Activated naive CD4-positive, alpha-beta T cell treated with anti-CD3 and anti-CD28 coated beads for 36 hours (primary cell): ENCODE results near the gene MAP3K14. TPM values are rescaled to one million over a fixed set of nuclear protein-coding genes. Genes with fewer than 3 reads are reported as not detected.

Source experiments
- CTCF ChIA-PET: fragments of 350-600 bp; sonication (Branson Sonifier 250); formaldehyde crosslinking; loops from one replicate; lab custom pipeline; 2021; ENCODE audit warnings: antibody characterized with exemption; lab: Charles Lee
- DNase-seq: peaks from one replicate; pipeline ENCODE4 v3.0.0-alpha.2; 2020
- H3K27ac Mint-ChIP-seq: one replicate; pipeline ENCODE4 v1.8.0; 2021; ENCODE audit warnings: mild to moderate bottlenecking, mixed read lengths
- H3K27me3 Mint-ChIP-seq: one replicate; pipeline ENCODE4 v1.8.0; 2021; ENCODE audit warnings: low read depth, mixed read lengths
- H3K36me3 Mint-ChIP-seq: one replicate; pipeline ENCODE4 v1.8.0; 2021; ENCODE audit warnings: low read depth, mixed read lengths
- H3K4me1 Mint-ChIP-seq: one replicate; pipeline ENCODE4 v1.8.0; 2021; ENCODE audit warnings: low read depth, mixed read lengths
- H3K4me3 Mint-ChIP-seq: one replicate; pipeline ENCODE4 v1.8.0; 2021; ENCODE audit warnings: mild to moderate bottlenecking, moderate library complexity, mixed read lengths
- H3K9me3 Mint-ChIP-seq: one replicate; pipeline ENCODE4 v1.8.0; 2021; ENCODE audit warnings: mixed read lengths
- intact Hi-C: fragments of 100-400 bp; cut with micrococcal nuclease; formaldehyde crosslinking; loops from one replicate; pipeline ENCODE4 v1.15.1; 2023
- total RNA-seq, 2 experiments: library from RNA; stranded (reverse); gene quantifications; one replicate each; pipeline ENCODE4 v1.2.3, GENCODE V29; 2021

MAP3K14 gene
- total RNA-seq, result 10 to 100 TPM; 45.5 to 52.0 TPM

DNA sequence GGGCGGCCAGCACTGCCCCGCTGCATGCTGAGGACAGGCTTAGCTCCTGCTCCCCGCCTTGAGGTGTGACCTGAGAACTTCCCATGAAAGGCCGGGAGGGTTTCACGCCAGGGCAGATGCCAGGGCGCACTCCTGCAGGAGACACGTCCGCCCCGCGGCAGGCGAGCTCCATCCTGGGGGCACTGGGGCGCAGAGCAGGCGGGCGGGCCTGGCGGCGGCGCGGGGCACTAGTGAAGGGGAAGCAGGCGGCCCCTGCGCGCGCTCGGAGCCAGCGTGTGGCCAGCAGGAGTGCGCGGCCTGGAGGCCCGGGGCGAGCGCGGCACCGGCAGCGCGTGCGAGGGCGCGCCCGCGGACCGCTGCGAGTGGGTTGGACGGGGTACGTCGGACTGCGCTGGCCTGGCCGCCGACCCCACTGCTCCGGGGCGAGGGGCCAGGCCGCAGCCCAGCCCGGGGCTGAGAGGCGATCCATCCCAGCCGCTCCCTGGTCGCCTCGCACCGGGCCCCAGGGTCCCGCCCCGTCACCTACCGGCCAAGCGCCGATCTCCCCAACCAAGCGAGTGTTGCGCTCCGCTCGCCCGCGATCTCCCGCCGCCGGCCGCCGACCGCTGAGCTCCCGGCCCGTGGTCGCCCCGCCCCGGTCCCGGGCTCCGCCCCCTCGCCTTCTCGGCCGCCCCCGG, at the start of gene MAP3K14:
Gene MAP3K14 (minus strand): TSS at position 587 of the 677 bp plus-strand sequence. CDS start 26,275 bp downstream, outside the sequence.
- Mint-ChIP-seq H3K9me3 (no peaks in the 10 kb centered on the region), H3K36me3 (peaks cover 38% of the 10 kb centered on the region), H3K27me3 (no peaks in the 10 kb centered on the region), H3K4me3 (peak within 1 kb of the TSS; percentile 87), H3K27ac (peak within 1 kb of the TSS; percentile 99), H3K4me1 (peaks cover 67% of the 10 kb centered on the region)
- DNase-seq, result peak; percentile 74
- CTCF ChIA-PET, result interaction anchor here (1.0 to 4.7 kb wide), 14 partner anchors 8 to 181 kb away, joined by 3 to 43 read pairs (median 4); partner anchors contain the start of gene ACBD4
- intact Hi-C loops, result loop anchor here (1.0 to 10.0 kb wide), 4 partner anchors 32 to 344 kb away; partner anchors contain the start of gene NMT1

- CTCF ChIA-PET, result interaction anchor here (0.7 to 1.4 kb wide), 3 partner anchors 8 to 231 kb away, joined by 3 to 5 read pairs (median 4); partner anchors contain the start of gene ACBD4
- H3K27me3 Mint-ChIP-seq, result peaks cover 7% of the 10 kb centered on the region
- no peak overlapping the region for H3K27ac Mint-ChIP-seq
- peaks cover 5% of the 10 kb centered on the region for H3K4me1 Mint-ChIP-seq
- no peaks in the 10 kb centered on the region for H3K36me3 Mint-ChIP-seq
- peaks cover 6% of the 10 kb centered on the region for H3K9me3 Mint-ChIP-seq
- intact Hi-C loops, result no loop called here
- no peak for DNase-seq
- no peak overlapping the region for H3K4me3 Mint-ChIP-seq
Observed at GRCh38 chr17:45366049-45366448, 49.2 kb upstream of the MAP3K14 start.

DNA sequence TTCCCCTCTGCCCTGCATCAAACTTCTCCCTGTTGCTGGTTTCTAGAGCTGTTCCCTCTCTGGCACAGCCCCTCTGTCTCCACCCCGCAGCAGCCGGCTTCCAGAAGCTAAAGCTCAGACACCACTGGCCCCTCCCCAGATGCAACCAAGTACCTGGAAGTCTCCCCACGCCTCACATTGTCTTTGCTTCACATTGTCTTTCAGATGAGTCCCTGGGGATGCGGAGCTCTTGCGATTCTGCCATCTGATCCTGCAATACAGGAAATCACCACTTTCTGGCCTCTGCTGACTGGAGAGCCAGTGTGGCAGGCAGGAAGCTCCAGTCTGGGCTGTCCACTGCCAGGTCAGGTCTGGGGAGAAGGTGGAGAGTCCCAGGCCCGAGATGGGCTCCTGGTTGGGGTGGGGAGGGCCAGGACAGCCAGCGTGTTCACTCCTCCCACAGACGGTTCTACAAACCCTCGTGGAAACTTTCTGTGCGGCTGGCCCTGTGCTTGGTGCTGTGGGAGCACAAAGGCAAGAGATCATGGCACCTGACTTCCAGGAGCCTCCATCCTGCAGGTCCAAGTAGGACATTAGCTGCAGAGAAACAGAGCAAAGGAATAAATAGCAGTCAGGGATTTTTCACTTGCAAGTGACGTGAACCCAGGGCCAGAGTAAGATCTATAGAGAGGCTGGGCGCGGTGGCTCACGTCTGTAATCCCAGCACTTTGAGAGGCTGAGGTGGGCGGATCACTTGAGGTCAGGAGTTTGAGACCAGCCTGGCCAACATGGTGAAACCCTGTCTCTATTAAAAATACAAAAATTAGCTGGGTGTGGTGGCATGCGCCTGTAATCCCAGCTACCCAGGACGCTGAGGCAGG, 47.9 kb upstream of the MAP3K14 start:
- Mint-ChIP-seq H3K27me3 (peaks cover 7% of the 10 kb centered on the region), H3K27ac (no peak overlapping the region), H3K36me3 (no peaks in the 10 kb centered on the region), H3K9me3 (peaks cover 6% of the 10 kb centered on the region), H3K4me3 (no peak overlapping the region), H3K4me1 (no peaks in the 10 kb centered on the region)
- DNase-seq, result peak; percentile 1
- intact Hi-C loops, result no loop called here
- CTCF ChIA-PET, result interaction anchor here (1.0 to 2.8 kb wide), 5 partner anchors 17 to 229 kb away, joined by 3 to 10 read pairs (median 3); partner anchors contain the start of gene ACBD4

DNA sequence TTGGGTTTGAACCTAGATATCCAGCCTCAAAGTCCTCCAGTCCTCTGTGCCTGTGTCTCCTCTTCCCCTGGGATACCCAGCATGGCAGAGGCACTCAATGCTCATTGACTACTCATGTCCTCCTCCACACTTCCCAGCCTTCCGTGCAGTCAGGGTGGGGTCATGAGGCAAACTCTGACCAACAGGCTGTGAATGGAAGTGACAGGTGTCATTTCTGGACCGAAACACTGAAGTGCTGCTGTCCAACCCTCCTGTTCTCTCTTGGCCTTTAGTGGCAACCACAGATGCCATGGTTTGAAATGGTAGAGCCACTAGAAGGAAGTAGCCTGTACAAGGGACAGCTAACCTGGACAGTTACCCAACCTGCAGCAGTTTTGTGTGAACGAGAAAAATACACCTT, 46.7 kb upstream of the MAP3K14 start:
- Mint-ChIP-seq H3K36me3 (no peaks in the 10 kb centered on the region), H3K9me3 (peaks cover 6% of the 10 kb centered on the region), H3K4me3 (no peak overlapping the region), H3K27ac (no peak overlapping the region), H3K27me3 (peaks cover 7% of the 10 kb centered on the region), H3K4me1 (no peaks in the 10 kb centered on the region)
- intact Hi-C loops, result no loop called here
- no peak for DNase-seq
- CTCF ChIA-PET, result interaction anchor here (1.2 to 2.8 kb wide), 2 partner anchors 13 to 22 kb away, joined by 4 to 6 read pairs; no protein-coding TSS in a partner anchor

DNA sequence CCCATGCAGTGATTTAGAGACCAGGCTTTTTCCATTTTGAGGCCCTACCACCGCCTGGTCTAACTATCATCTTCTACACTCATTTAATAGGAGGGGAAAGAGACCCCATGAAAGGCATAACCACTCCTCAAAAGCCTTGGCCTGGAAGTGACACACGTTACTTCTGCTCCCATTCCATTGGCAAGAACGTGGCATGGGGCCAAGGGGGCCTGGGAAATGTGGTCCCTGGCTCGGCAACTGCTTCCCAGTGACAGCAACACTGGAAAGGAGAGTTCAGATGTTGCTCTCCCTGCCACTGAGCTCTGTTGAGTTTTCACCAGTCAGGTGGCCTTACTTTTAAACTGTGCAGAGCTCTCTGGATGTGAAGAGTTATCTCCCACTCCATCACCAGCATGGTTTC, 45.2 kb upstream of the MAP3K14 start:
- Mint-ChIP-seq H3K9me3 (peaks cover 6% of the 10 kb centered on the region), H3K4me3 (no peak overlapping the region), H3K36me3 (no peaks in the 10 kb centered on the region), H3K27me3 (peaks cover 7% of the 10 kb centered on the region), H3K27ac (no peak overlapping the region), H3K4me1 (peaks cover 8% of the 10 kb centered on the region)
- CTCF ChIA-PET, result interaction anchor here (1.2 to 2.8 kb wide), 2 partner anchors 12 to 23 kb away, joined by 4 to 6 read pairs; no protein-coding TSS in a partner anchor
- intact Hi-C loops, result no loop called here
- peak; percentile 2 for DNase-seq

GRCh38 chr17:45361451-45361850, 44.6 kb upstream of the MAP3K14 start:
- Mint-ChIP-seq H3K27ac (no peak overlapping the region), H3K4me3 (no peak overlapping the region), H3K36me3 (no peaks in the 10 kb centered on the region), H3K4me1 (peaks cover 8% of the 10 kb centered on the region), H3K9me3 (peaks cover 6% of the 10 kb centered on the region), H3K27me3 (peaks cover 7% of the 10 kb centered on the region)
- DNase-seq, result peak; percentile 0
- CTCF ChIA-PET, result interaction anchor here (0.8 to 1.1 kb wide), 2 partner anchors 68 to 164 kb away, joined by 3 read pairs; no protein-coding TSS in a partner anchor
- intact Hi-C loops, result no loop called here

DNA sequence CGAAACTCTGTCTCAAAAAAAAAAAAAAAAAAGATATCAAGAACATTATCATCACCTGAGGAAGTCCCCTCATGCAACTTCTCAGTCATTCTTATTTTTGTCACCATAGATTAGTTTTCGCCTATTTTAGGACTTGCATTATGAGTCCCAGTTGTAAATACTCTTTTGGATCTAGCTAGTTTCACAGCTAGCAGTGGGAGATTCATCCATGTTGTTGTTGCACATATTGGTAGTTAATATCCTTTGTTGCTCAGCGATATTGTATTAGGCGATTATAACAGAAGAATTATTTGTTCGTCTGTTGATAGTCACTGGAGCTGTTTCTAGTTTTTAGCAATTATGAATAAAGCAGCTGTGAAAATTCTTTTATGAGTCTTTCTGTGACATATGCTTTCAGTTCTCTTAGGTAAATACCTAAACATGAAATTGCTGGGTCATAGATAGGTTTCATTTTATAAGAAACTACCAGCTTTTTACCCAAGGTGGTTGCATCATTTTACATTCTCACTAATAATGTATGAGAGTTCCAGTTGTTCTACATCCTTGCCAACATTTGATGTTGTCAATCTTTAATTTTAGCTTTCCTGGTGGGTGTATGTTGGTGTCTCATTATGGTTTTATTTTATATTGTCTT, 40.7 kb upstream of the MAP3K14 start:
- intact Hi-C loops, result loop anchor here (1.0 kb wide), 2 partner anchors 40 to 45 kb away; partner anchors contain the start of gene MAP3K14
- peaks cover 22% of the 10 kb centered on the region for H3K4me1 Mint-ChIP-seq
- DNase-seq, result no peak
- H3K36me3 Mint-ChIP-seq, result no peaks in the 10 kb centered on the region
- H3K9me3 Mint-ChIP-seq, result peaks cover 4% of the 10 kb centered on the region
- no peak overlapping the region for H3K4me3 Mint-ChIP-seq
- CTCF ChIA-PET, result interaction anchor here (1.0 to 1.5 kb wide), 6 partner anchors 9 to 81 kb away, joined by 3 to 7 read pairs (median 5); no protein-coding TSS in a partner anchor
- H3K27ac Mint-ChIP-seq, result no peak overlapping the region
- no peaks in the 10 kb centered on the region for H3K27me3 Mint-ChIP-seq

DNA sequence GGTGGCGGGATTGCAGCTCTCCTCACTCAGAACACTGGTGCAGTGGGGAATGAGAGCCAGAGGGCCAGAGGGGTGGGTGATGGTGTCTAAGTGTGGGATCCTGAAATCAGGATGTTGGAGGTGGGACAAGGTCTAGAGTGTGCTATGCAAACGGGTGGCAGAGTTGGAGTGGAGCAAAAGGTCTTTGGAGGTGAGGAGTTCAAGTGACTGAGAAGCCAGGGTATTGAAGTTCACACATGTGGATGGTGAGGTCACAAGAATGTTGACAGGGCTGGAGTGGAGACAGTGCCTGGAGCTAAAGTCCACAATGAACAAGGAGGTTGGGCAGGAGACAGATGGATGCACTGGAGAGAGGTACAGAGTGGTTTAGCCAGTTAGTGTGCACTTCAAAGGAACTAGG, 38.3 kb upstream of the MAP3K14 start:
- intact Hi-C loops, result no loop called here
- H3K4me1 Mint-ChIP-seq, result peaks cover 29% of the 10 kb centered on the region
- DNase-seq, result peak; percentile 1
- peaks cover 9% of the 10 kb centered on the region for H3K9me3 Mint-ChIP-seq
- H3K27ac Mint-ChIP-seq, result no peak overlapping the region
- no peaks in the 10 kb centered on the region for H3K27me3 Mint-ChIP-seq
- no peak overlapping the region for H3K4me3 Mint-ChIP-seq
- CTCF ChIA-PET, result interaction anchor here (0.7 kb wide), 1 partner anchor 220 kb away, joined by 4 read pairs; the partner anchor contains the start of gene ACBD4
- H3K36me3 Mint-ChIP-seq, result no peaks in the 10 kb centered on the region

DNA sequence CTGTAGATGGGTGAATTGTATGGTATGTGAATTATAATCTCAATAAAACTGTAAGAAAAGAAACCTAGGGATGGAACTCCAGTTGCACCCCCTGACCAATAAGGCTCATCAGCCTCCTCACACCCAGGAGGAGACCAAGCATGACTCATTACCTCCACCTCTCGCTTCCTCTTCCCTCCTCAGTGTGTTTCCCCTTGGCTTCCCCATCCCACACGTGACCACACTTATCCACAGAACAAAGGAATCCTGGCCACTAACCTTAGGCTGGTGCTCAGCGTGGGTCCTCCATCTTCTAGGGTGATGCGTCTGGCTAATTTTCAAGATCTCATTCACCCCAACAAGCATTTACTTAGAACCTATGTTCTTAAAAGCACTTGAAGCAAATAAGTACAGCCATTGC, 36.2 kb upstream of the MAP3K14 start:
- CTCF ChIA-PET, result no interaction called here
- DNase-seq, result peak; percentile 83
- no peaks in the 10 kb centered on the region for H3K27me3 Mint-ChIP-seq
- H3K4me3 Mint-ChIP-seq, result no peak overlapping the region
- intact Hi-C loops, result no loop called here
- H3K9me3 Mint-ChIP-seq, result peaks cover 9% of the 10 kb centered on the region
- H3K4me1 Mint-ChIP-seq, result peaks cover 29% of the 10 kb centered on the region
- peak overlapping the region; percentile 17 for H3K27ac Mint-ChIP-seq
- H3K36me3 Mint-ChIP-seq, result no peaks in the 10 kb centered on the region

- no peak overlapping the region for H3K4me3 Mint-ChIP-seq
- DNase-seq, result no peak
- CTCF ChIA-PET, result no interaction called here
- intact Hi-C loops, result no loop called here
- no peaks in the 10 kb centered on the region for H3K27me3 Mint-ChIP-seq
- peaks cover 9% of the 10 kb centered on the region for H3K9me3 Mint-ChIP-seq
- H3K36me3 Mint-ChIP-seq, result no peaks in the 10 kb centered on the region
- H3K4me1 Mint-ChIP-seq, result peaks cover 20% of the 10 kb centered on the region
- no peak overlapping the region for H3K27ac Mint-ChIP-seq
Observed at GRCh38 chr17:45351831-45352230, 35.0 kb upstream of the MAP3K14 start.

GRCh38 chr17:45347444-45347843, 30.6 kb upstream of the MAP3K14 start:
- Mint-ChIP-seq H3K36me3 (no peaks in the 10 kb centered on the region), H3K4me1 (peaks cover 7% of the 10 kb centered on the region), H3K4me3 (no peak overlapping the region), H3K27ac (no peak overlapping the region), H3K27me3 (no peaks in the 10 kb centered on the region), H3K9me3 (peaks cover 5% of the 10 kb centered on the region)
- intact Hi-C loops, result no loop called here
- no peak for DNase-seq
- CTCF ChIA-PET, result no interaction called here
